ENCODE results near the gene MAGT1.

- TF ChIP-seq CTCF (IDR thresholded peaks at IDR 0.05): no peak
- TF ChIP-seq POLR2A (IDR thresholded peaks at IDR 0.05): no peak
Measured at GRCh38 chrX:77938083-77938680, 42.9 kb upstream of the MAGT1 start.
